Testis (tissue), 2 donors: ENCODE results near the gene MAPKAPK5.

Experiments used
- CTCF ChIP-seq, 3 experiments: fragments of 450-650 bp in 2 of 3; fragments of 200-600 bp in 1 of 3; sonication (generic) in 1 of 3; IDR thresholded peaks; one replicate each; pipeline ENCODE4 v1.5.1; 2016 to 2019; ENCODE audit warnings: antibody characterized with exemption in 3 of 3, mild to moderate bottlenecking in 2 of 3, moderate library complexity in 1 of 3
- POLR2A ChIP-seq: fragments of 450-650 bp; IDR thresholded peaks from one replicate; pipeline ENCODE4 v1.6.1; 2017; ENCODE audit warnings: antibody characterized with exemption, mild to moderate bottlenecking, moderate library complexity

- TF ChIP-seq CTCF (IDR thresholded peaks at IDR 0.05): no peak
- no peak for TF ChIP-seq POLR2A
Measured at GRCh38 chr12:111894556-111894955, 52.5 kb downstream of the MAPKAPK5 start.
